Upper lobe of left lung (tissue), 4 donors: ENCODE results near the gene SLC35E3.

Experiments
- EP300 ChIP-seq, 4 donors: sonication (generic); formaldehyde crosslinking; IDR thresholded peaks; one replicate each; pipeline ENCODE4 v1.5.1; 2017; ENCODE audit warnings: antibody characterized with exemption in 4 of 4, control low read depth in 2 of 4
- POLR2A ChIP-seq, 4 donors: fragments of 450-650 bp; IDR thresholded peaks; one replicate each; pipeline ENCODE4 v1.5.1; 2016 to 2017; ENCODE audit warnings: antibody characterized with exemption in 4 of 4, mild to moderate bottlenecking in 2 of 4
- POLR2AphosphoS5 ChIP-seq, 2 donors: sonication (generic); formaldehyde crosslinking; IDR thresholded peaks; one replicate each; pipeline ENCODE4 v1.5.1; 2017; ENCODE audit warnings: antibody characterized with exemption in 2 of 2
- TF ChIP-seq, protein P1 (sequence below), 6 experiments: fragments of 450-650 bp in 4 of 6; fragments of 200-600 bp in 2 of 6; sonication (generic) in 2 of 6; IDR thresholded peaks; one replicate each; pipeline ENCODE4 v1.5.1; 2016 to 2019; ENCODE audit warnings: antibody characterized with exemption in 6 of 6

GRCh38 chr12:68780731-68781130 lies 34.8 kb downstream of the SLC35E3 start:
- TF ChIP-seq POLR2A (IDR thresholded peaks at IDR 0.05) (no peak), POLR2AphosphoS5 (IDR thresholded peaks at IDR 0.05) (peak in 1 of 2 donors; percentile 14), EP300 (IDR thresholded peaks at IDR 0.05) (no peak)
- TF ChIP-seq, protein P1, sequence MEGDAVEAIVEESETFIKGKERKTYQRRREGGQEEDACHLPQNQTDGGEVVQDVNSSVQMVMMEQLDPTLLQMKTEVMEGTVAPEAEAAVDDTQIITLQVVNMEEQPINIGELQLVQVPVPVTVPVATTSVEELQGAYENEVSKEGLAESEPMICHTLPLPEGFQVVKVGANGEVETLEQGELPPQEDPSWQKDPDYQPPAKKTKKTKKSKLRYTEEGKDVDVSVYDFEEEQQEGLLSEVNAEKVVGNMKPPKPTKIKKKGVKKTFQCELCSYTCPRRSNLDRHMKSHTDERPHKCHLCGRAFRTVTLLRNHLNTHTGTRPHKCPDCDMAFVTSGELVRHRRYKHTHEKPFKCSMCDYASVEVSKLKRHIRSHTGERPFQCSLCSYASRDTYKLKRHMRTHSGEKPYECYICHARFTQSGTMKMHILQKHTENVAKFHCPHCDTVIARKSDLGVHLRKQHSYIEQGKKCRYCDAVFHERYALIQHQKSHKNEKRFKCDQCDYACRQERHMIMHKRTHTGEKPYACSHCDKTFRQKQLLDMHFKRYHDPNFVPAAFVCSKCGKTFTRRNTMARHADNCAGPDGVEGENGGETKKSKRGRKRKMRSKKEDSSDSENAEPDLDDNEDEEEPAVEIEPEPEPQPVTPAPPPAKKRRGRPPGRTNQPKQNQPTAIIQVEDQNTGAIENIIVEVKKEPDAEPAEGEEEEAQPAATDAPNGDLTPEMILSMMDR (IDR thresholded peaks at IDR 0.05) = no peak
